Panc1 (cell line): ENCODE measurements around the gene ASPHD2. TPM values are rescaled to one million over a fixed set of nuclear protein-coding genes. Genes with fewer than 3 reads are reported as not detected.

Experiments
- ATAC-seq: fragments of 200-7000 bp; cut with Tn5 transposase; 2 replicates; pipeline ENCODE4 v1.9.1; 2020; ENCODE audit warnings: mild to moderate bottlenecking, moderate library complexity
- BruUV-seq: library from RNA; stranded (reverse); fragments of 400-500 nt; replicated peaks from 2 replicates; lab custom pipeline; 2021; lab: Mats Ljungman, UMichigan
- CTCF ChIA-PET: fragments of 300-600 bp; sonication (Branson Sonifier 250); formaldehyde crosslinking; loops from one replicate; lab custom pipeline; 2022; ENCODE audit warnings: antibody characterized with exemption; lab: Charles Lee
- POLR2A ChIA-PET: fragments of 300-600 bp; sonication (Branson Sonifier 250); formaldehyde crosslinking; loops from one replicate; lab custom pipeline; 2022; ENCODE audit warnings: antibody characterized with exemption; lab: Charles Lee
- DNase-seq: peaks from one replicate; pipeline ENCODE4 v3.0.0-alpha.2; 2010; ENCODE audit warnings: low read depth, low spot score
- H3K27ac ChIP-seq: 2 replicates; pipeline ENCODE4 v1.5.1; 2011; ENCODE audit warnings: mild to moderate bottlenecking, low read length, inconsistent platforms
- H3K27me3 ChIP-seq: fragments of 200-500 bp; sonication (Bioruptor generic); 2 replicates; pipeline ENCODE4 v1.6.0; 2014; ENCODE audit warnings: low read length, inconsistent platforms; ENCODE audit not compliant: control insufficient read depth, insufficient read depth
- H3K36me3 ChIP-seq: fragments of 200-500 bp; sonication (Bioruptor generic); 2 replicates; pipeline ENCODE4 v1.5.1; 2014; ENCODE audit warnings: inconsistent platforms, mild to moderate bottlenecking, low read length, moderate library complexity; ENCODE audit not compliant: control insufficient read depth, insufficient read depth
- H3K4me1 ChIP-seq: 2 replicates; pipeline ENCODE4 v1.5.1; 2011; ENCODE audit warnings: inconsistent platforms, mild to moderate bottlenecking, low read length, moderate library complexity; ENCODE audit not compliant: control insufficient read depth, insufficient read depth
- H3K4me3 ChIP-seq, 2 experiments: 2 replicates each; pipeline ENCODE4 v1.5.1; 2011 to 2012; ENCODE audit warnings: low read depth in 2 of 2, low read length in 2 of 2, mild to moderate bottlenecking in 2 of 2, inconsistent platforms in 1 of 2, moderate library complexity in 1 of 2
- H3K9me3 ChIP-seq: fragments of 200-500 bp; sonication (Bioruptor generic); 2 replicates; pipeline ENCODE4 v1.5.1; 2014; ENCODE audit warnings: low read depth, mild to moderate bottlenecking, inconsistent platforms, low read length, moderate library complexity; ENCODE audit not compliant: control insufficient read depth, insufficient read depth
- POLR2AphosphoS5 ChIP-seq: IDR thresholded peaks from 2 replicates; pipeline ENCODE4 v1.6.1; 2012; ENCODE audit warnings: mild to moderate bottlenecking, low read depth, low read length, moderate library complexity
- SIN3A ChIP-seq: IDR thresholded peaks from 2 replicates; pipeline ENCODE4 v1.6.1; 2012; ENCODE audit warnings: low read depth, mild to moderate bottlenecking, low read length, moderate library complexity, borderline replicate concordance; ENCODE audit not compliant: insufficient read depth
- TCF7L2 ChIP-seq: IDR thresholded peaks from 2 replicates; pipeline ENCODE4 v1.6.1; 2011; ENCODE audit warnings: mild to moderate bottlenecking, low read depth, low read length, inconsistent platforms
- in situ Hi-C: cut with HindIII; loops from 2 replicates; pipeline ENCODE4 v1.10.0; 2016; ENCODE audit warnings: low sequenced_read_pairs, low pct_unique_long_range_greater_than_20kb
- intact Hi-C: fragments of 100-400 bp; cut with micrococcal nuclease; formaldehyde crosslinking; loops from one replicate; pipeline ENCODE4 v1.10.0; 2022; ENCODE audit not compliant: unreplicated experiment
- total RNA-seq: library from RNA; stranded (reverse); gene quantifications from one replicate; pipeline ENCODE4 v1.2.1, GENCODE V29; 2021; ENCODE audit not compliant: unreplicated experiment
- TF ChIP-seq, protein P1 (sequence below), 2 experiments: IDR thresholded peaks; 2 replicates each; pipeline ENCODE4 v1.6.1; 2011 to 2012; ENCODE audit warnings: low read depth in 2 of 2, control low read depth in 1 of 2, low read length in 1 of 2, mild to moderate bottlenecking in 1 of 2, moderate library complexity in 1 of 2; ENCODE audit not compliant: insufficient read depth in 1 of 2
- TF ChIP-seq, protein P2 (sequence below): fragments of 450-650 bp; IDR thresholded peaks from 2 replicates; pipeline ENCODE4 v1.5.1; 2017; ENCODE audit warnings: mild to moderate bottlenecking

The ASPHD2 gene
- total RNA-seq, 1 experiment from 2014 or later: 0.15 TPM

DNA sequence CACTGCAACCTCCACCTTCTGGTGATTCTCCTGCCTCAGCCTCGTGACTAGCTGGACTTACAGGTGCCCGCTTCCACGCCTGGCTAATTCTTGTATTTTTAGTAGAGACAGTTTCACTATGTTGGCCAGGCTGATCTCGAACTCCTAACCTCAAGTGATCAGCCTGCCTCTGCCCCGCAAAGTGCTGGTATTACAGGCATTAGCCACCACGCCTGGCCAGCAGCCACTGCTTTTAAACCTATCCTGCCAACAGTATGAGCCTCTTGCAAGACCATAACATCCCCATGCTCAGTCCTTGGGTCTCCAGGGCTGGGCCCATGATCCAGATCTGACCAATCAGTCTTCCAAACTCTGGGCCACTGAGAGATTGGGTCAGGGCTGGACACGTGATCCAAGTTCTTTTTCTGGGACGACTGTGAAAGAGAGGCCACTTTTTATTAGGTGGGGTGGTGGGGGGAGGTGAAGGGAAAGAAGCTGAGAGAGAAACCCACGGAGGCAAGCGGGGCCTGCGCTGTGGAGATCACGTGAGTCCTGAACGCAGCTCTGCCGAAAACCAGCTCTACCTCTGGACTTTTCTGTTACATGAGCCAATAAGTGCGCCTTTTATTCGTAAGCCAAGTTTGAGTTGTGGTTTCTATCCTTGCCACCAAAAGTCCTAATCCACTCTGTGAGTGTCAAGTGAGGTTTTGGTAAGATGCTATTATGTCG, 17.9 kb downstream of the ASPHD2 start:
- intact Hi-C loops (no loop called here), in situ Hi-C loops (no loop called here)
- no peak for ATAC-seq
- CTCF ChIA-PET: no interaction called here
- no peak for DNase-seq
- Histone ChIP-seq H3K27ac (no peak overlapping the region), H3K9me3 (no peaks in the 10 kb centered on the region), H3K27me3 (no peaks in the 10 kb centered on the region), H3K4me3 (no peak overlapping the region), H3K4me1 (no peaks in the 10 kb centered on the region), H3K36me3 (no peaks in the 10 kb centered on the region)
- BruUV-seq: no TSS peak
- POLR2A ChIA-PET: no interaction called here
- TF ChIP-seq POLR2AphosphoS5: no peak
- no peak for TF ChIP-seq TCF7L2
- TF ChIP-seq, protein P1, sequence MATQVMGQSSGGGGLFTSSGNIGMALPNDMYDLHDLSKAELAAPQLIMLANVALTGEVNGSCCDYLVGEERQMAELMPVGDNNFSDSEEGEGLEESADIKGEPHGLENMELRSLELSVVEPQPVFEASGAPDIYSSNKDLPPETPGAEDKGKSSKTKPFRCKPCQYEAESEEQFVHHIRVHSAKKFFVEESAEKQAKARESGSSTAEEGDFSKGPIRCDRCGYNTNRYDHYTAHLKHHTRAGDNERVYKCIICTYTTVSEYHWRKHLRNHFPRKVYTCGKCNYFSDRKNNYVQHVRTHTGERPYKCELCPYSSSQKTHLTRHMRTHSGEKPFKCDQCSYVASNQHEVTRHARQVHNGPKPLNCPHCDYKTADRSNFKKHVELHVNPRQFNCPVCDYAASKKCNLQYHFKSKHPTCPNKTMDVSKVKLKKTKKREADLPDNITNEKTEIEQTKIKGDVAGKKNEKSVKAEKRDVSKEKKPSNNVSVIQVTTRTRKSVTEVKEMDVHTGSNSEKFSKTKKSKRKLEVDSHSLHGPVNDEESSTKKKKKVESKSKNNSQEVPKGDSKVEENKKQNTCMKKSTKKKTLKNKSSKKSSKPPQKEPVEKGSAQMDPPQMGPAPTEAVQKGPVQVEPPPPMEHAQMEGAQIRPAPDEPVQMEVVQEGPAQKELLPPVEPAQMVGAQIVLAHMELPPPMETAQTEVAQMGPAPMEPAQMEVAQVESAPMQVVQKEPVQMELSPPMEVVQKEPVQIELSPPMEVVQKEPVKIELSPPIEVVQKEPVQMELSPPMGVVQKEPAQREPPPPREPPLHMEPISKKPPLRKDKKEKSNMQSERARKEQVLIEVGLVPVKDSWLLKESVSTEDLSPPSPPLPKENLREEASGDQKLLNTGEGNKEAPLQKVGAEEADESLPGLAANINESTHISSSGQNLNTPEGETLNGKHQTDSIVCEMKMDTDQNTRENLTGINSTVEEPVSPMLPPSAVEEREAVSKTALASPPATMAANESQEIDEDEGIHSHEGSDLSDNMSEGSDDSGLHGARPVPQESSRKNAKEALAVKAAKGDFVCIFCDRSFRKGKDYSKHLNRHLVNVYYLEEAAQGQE (IDR thresholded peaks at IDR 0.05; ENCODE audit: insufficient read depth in 1 of 2, low read depth in 2 of 2, low read length in 1 of 2): no peak
- TF ChIP-seq SIN3A: no peak
- TF ChIP-seq, protein P2, sequence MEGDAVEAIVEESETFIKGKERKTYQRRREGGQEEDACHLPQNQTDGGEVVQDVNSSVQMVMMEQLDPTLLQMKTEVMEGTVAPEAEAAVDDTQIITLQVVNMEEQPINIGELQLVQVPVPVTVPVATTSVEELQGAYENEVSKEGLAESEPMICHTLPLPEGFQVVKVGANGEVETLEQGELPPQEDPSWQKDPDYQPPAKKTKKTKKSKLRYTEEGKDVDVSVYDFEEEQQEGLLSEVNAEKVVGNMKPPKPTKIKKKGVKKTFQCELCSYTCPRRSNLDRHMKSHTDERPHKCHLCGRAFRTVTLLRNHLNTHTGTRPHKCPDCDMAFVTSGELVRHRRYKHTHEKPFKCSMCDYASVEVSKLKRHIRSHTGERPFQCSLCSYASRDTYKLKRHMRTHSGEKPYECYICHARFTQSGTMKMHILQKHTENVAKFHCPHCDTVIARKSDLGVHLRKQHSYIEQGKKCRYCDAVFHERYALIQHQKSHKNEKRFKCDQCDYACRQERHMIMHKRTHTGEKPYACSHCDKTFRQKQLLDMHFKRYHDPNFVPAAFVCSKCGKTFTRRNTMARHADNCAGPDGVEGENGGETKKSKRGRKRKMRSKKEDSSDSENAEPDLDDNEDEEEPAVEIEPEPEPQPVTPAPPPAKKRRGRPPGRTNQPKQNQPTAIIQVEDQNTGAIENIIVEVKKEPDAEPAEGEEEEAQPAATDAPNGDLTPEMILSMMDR: no peak

DNA sequence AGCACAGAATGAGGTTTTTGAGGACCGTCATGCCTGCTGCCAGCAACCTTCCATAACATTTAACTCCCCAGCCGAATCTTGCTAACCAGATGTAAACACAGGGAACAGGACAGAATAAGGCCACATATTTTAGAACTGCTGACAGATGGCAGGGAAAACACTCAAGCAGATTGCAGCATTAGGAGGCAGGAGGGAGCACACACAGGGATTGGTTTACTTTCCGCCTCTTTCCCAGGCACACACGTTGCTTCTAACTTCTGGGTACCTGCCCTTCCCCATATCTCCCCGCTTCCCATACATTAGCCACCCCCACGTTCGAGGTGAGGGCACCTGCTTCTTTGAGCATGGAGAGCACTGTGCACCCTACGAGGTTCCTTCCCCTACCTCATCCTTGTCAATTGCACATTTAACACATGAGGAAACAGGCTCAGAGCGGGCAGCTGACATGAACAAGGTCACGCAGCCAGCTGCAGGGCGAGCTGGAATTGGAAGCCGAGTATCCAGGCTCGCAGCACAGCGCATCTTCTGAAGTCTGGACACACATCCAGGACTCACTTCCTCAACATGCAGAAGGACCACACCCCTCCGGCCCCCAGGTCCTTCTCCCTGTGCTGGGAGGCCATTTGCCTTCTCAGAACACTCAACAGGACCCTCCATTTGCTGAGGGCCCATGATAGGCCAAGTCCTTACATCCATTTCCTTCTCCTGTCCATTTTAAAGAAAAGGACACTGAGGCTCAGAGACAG, 18.7 kb downstream of the ASPHD2 start:
- intact Hi-C loops (no loop called here), in situ Hi-C loops (no loop called here)
- POLR2A ChIA-PET: no interaction called here
- no TSS peak for BruUV-seq
- no peaks in the 10 kb centered on the region for H3K9me3 ChIP-seq
- CTCF ChIA-PET: interaction anchor here (0.6 kb wide), 1 partner anchor 14 kb away, joined by 5 read pairs; no protein-coding TSS in a partner anchor
- TF ChIP-seq POLR2AphosphoS5 (no peak), TCF7L2 (no peak), SIN3A (no peak)
- TF ChIP-seq, protein P2: no peak
- TF ChIP-seq, protein P1 (IDR thresholded peaks at IDR 0.05; ENCODE audit: insufficient read depth in 1 of 2, low read depth in 2 of 2, low read length in 1 of 2): no peak
- no peaks in the 10 kb centered on the region for H3K36me3 ChIP-seq
- no peak overlapping the region for H3K27ac ChIP-seq
- H3K4me3 ChIP-seq: no peak overlapping the region
- ATAC-seq: no peak
- H3K4me1 ChIP-seq: no peaks in the 10 kb centered on the region
- H3K27me3 ChIP-seq: no peaks in the 10 kb centered on the region
- DNase-seq: no peak
